Heart left ventricle (tissue), 16 donors: ENCODE data around the gene THOC5. TPM values are rescaled to one million over a fixed set of nuclear protein-coding genes. Genes with fewer than 3 reads are reported as not detected.

Experiments used
- ATAC-seq, 4 donors: fragments of 200-7000 bp; cut with Tn5 transposase; one replicate each; pipeline ENCODE4 v1.9.1; 2020 to 2022; ENCODE audit warnings: moderate library complexity in 4 of 4, mild to moderate bottlenecking in 3 of 4, moderate number of reproducible peaks in 1 of 4
- DNase-seq, 5 donors: peaks; one replicate each; pipeline ENCODE4 v3.0.0-alpha.2; 2020
- H3K27ac ChIP-seq, 12 donors: fragments of 200-600 bp; sonication (generic) in 4 of 12; one replicate each; pipeline versions ENCODE4 v1.5.0 to v1.8.0; 2016 to 2022; ENCODE audit warnings: mild to moderate bottlenecking in 2 of 12
- H3K27me3 ChIP-seq, 9 donors: fragments of 200-600 bp; sonication (generic) in 2 of 9; one replicate each; pipeline versions ENCODE4 v1.5.1 to v1.8.0; 2016 to 2022; ENCODE audit warnings: mild to moderate bottlenecking in 3 of 9
- H3K36me3 ChIP-seq, 9 donors: fragments of 200-600 bp; sonication (generic) in 2 of 9; one replicate each; pipeline versions ENCODE4 v1.5.0 to v1.8.0; 2018 to 2022; ENCODE audit warnings: mild to moderate bottlenecking in 2 of 9
- H3K4me1 ChIP-seq, 12 donors: fragments of 200-600 bp; sonication (generic) in 4 of 12; one replicate each; pipeline versions ENCODE4 v1.5.0 to v1.8.0; 2016 to 2022; ENCODE audit warnings: mild to moderate bottlenecking in 3 of 12
- H3K4me3 ChIP-seq, 12 donors: fragments of 200-600 bp; sonication (generic) in 4 of 12; one replicate each; pipeline versions ENCODE4 v1.5.0 to v1.8.0; 2017 to 2022; ENCODE audit warnings: mild to moderate bottlenecking in 9 of 12, moderate library complexity in 4 of 12
- H3K9me3 ChIP-seq, 12 donors: fragments of 200-600 bp; sonication (generic) in 4 of 12; one replicate each; pipeline versions ENCODE4 v1.5.0 to v1.8.0; 2016 to 2022; ENCODE audit warnings: mild to moderate bottlenecking in 1 of 12
- CTCF ChIP-seq, 12 donors: fragments of 200-600 bp; sonication (generic) in 4 of 12; IDR thresholded peaks; one replicate each; pipeline versions ENCODE4 v1.5.0 to v1.8.0; 2018 to 2022; ENCODE audit warnings: antibody characterized with exemption in 12 of 12, mild to moderate bottlenecking in 5 of 12
- POLR2A ChIP-seq, 2 donors: fragments of 450-650 bp; IDR thresholded peaks; one replicate each; pipeline ENCODE4 v1.6.1; 2017; ENCODE audit warnings: antibody characterized with exemption in 2 of 2, mild to moderate bottlenecking in 2 of 2, moderate library complexity in 2 of 2
- WGBS, 4 donors: extraction: QIAGEN DNeasy Blood & Tissue Kit in 2 of 4; methylation state at CpG; one replicate each; pipeline versions ENCODE4 v1.1.5 to v1.1.7; 2013 to 2018; 5-methylcytosine and 5-hydroxymethylcytosine counted together
- intact Hi-C, 10 donors: fragments of 100-400 bp; cut with DNase I; formaldehyde crosslinking; loops; one replicate each; pipeline versions ENCODE4 v1.11.1 to v1.14.2; 2022
- polyA plus RNA-seq, 2 donors: library from polyadenylated mRNA; stranded (reverse); fragments of 200-250 nt; gene quantifications; one replicate each; pipeline ENCODE4 v1.2.3, GENCODE V29; 2013
- total RNA-seq, 9 donors: library from RNA; depleted of rRNA in 2 of 9; stranded (reverse); fragments of >200 nt in 2 of 9; fragmentation: NEBNext Ultra II Directional in 3 of 9; extraction: Animal tissue kit (Norgen Biotek cat#: 25700) in 3 of 9; gene quantifications; one replicate each; pipeline versions ENCODE4 v1.1.0 to v1.2.4, GENCODE V29; 2016 to 2023
- donor health status: ischemic (EF 13 %, LVEDD 7.1; RV severe dilation, severe dysfunction).
- donor health status: healthy with polysubstance abuse.
- donor health status: DM: no; HTN: yes; CAD: no.
- donor health status: DM: no; HTN: no; CAD: no.
- donor health status: ischemic (EF 25% LVEDD 6.9; RV normal size, moderate dysfunction).
- donor health status: ischemic (EF 25% LVEDD 5.7; RV mildly dilated, moderate dysfunction).
- donor health status: healthy.
- donor health status: DM: yes; HTN: yes; CAD: no.
- donor health status: ischemic (EF 35%, LVEDD 5.7; RV mildly dilated, moderate dysfunction).
- donor health status: nonischemic (EF 11% LVEDD 7.7; RV severe dilation, severe dysfunction).
- donor health status: DM: yes; HTN: yes; CAD: no.
- donor health status: PGD.
- donor health status: ischemic (EF 29% LVEDD 5.4; RV normal size, mild dysfunction).
- donor health status: nonischemic (EF 23%, LVEDD 6.1; RV moderate dilation, normal function).

Gene THOC5
- total and polyA plus RNA-seq, 11 donors: 25.5 to 88.7 (median 40.6) TPM

DNA sequence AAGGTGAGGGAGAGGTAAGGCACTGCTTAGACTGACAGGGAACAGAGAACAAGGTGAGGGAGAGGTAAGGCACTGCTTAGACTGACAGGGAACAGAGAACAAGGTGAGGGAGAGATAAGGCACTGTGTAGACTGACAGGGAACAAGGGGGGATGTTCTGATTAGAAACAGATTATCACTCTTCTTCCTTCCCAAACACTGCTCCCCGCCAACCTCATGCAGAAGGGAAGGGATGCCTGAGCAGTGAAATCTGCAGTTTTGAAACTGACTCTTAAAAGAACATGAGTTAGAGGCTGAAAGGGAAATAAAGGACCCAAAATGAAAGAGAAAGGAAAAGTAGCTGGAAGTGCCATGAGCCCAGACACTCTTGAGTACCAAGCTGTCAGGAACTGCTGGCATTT lies 43.7 kb downstream of the THOC5 start:
- H3K9me3 ChIP-seq: no peaks in the 10 kb centered on the region
- no peaks in the 10 kb centered on the region for H3K27me3 ChIP-seq
- no peak for DNase-seq
- H3K36me3 ChIP-seq: peaks cover 0 to 91% (median 82%) of the 10 kb centered on the region in 9 donors
- no peak overlapping the region for H3K4me3 ChIP-seq
- H3K4me1 ChIP-seq: peaks cover 0 to 4% (median 0%) of the 10 kb centered on the region in 12 donors
- TF ChIP-seq CTCF (IDR thresholded peaks at IDR 0.05) (no peak), POLR2A (IDR thresholded peaks at IDR 0.05) (no peak)
- WGBS, 4 donors: 40 to 83% (median 71%) methylated on average over 1 of the region's 1 CpG
- no peak overlapping the region for H3K27ac ChIP-seq
- intact Hi-C loops: no loop called here
- ATAC-seq: no peak

GRCh38 chr22:29509298-29509697 lies 44.3 kb downstream of the THOC5 start:
- no peak for TF ChIP-seq POLR2A (IDR thresholded peaks at IDR 0.05)
- TF ChIP-seq CTCF (IDR thresholded peaks at IDR 0.05): no peak
- Histone ChIP-seq H3K27me3 (no peaks in the 10 kb centered on the region), H3K27ac (no peak overlapping the region), H3K9me3 (no peaks in the 10 kb centered on the region), H3K4me3 (no peak overlapping the region), H3K4me1 (peaks cover 0 to 4% (median 0%) of the 10 kb centered on the region in 12 donors), H3K36me3 (peaks cover 0 to 88% (median 77%) of the 10 kb centered on the region in 9 donors)
- intact Hi-C loops: no loop called here
- no peak for DNase-seq
- peak in 3 of 4 donors; percentile 42 to 64 (median 60) for ATAC-seq

GRCh38 chr22:29503811-29504372 lies 49.7 kb downstream of the THOC5 start:
- intact Hi-C loops: no loop called here
- Histone ChIP-seq H3K27me3 (no peaks in the 10 kb centered on the region), H3K4me1 (peaks cover 0 to 8% (median 0%) of the 10 kb centered on the region in 12 donors), H3K36me3 (peaks cover 0 to 44% (median 33%) of the 10 kb centered on the region in 9 donors), H3K4me3 (no peak overlapping the region), H3K9me3 (no peaks in the 10 kb centered on the region), H3K27ac (peak overlapping the region in 1 of 12 donors; percentile 47)
- no peak for TF ChIP-seq POLR2A (IDR thresholded peaks at IDR 0.05)
- peak in 3 of 4 donors; percentile 32 to 76 (median 61) for ATAC-seq
- 50 to 55% (median 52%) methylated on average over 7 of the region's 7 CpGs for WGBS, 4 donors
- DNase-seq: peak in 4 of 5 donors; percentile 44 to 75 (median 56)

GRCh38 chr22:29499852-29500251 lies 53.7 kb downstream of the THOC5 start:
- 91 to 97% (median 96%) methylated on average over 8 of the region's 8 CpGs for WGBS, 4 donors
- H3K9me3 ChIP-seq: peaks cover 0 to 3% (median 0%) of the 10 kb centered on the region in 12 donors
- no peak overlapping the region for H3K27ac ChIP-seq
- H3K4me1 ChIP-seq: peaks cover 0 to 8% (median 0%) of the 10 kb centered on the region in 12 donors
- H3K4me3 ChIP-seq: no peak overlapping the region
- no peaks in the 10 kb centered on the region for H3K27me3 ChIP-seq
- intact Hi-C loops: no loop called here
- no peak for ATAC-seq
- DNase-seq: no peak
- peaks cover 0 to 5% (median 0%) of the 10 kb centered on the region in 9 donors for H3K36me3 ChIP-seq
- TF ChIP-seq CTCF (IDR thresholded peaks at IDR 0.05): no peak
- TF ChIP-seq POLR2A (IDR thresholded peaks at IDR 0.05): no peak

GRCh38 chr22:29493636-29494035 lies 59.9 kb downstream of the THOC5 start:
- 90 to 100% (median 96%) methylated on average over 1 of the region's 1 CpG for WGBS, 4 donors
- H3K27ac ChIP-seq: no peak overlapping the region

More at GRCh38 chr22:29493636-29494035, 59.9 kb downstream of the THOC5 start:
- intact Hi-C loops: no loop called here
- TF ChIP-seq POLR2A (IDR thresholded peaks at IDR 0.05) (no peak), CTCF (IDR thresholded peaks at IDR 0.05) (no peak)
- H3K9me3 ChIP-seq: peaks cover 0 to 7% (median 0%) of the 10 kb centered on the region in 12 donors
- H3K4me3 ChIP-seq: no peak overlapping the region
- H3K36me3 ChIP-seq: no peaks in the 10 kb centered on the region
- DNase-seq (no peak), ATAC-seq (no peak)
- H3K27me3 ChIP-seq: peaks cover 0 to under 1% (median 0%) of the 10 kb centered on the region in 9 donors
- H3K4me1 ChIP-seq: no peaks in the 10 kb centered on the region
